ENCODE measurements around the gene PGLYRP1. TPM values are rescaled to one million over a fixed set of nuclear protein-coding genes. Genes with fewer than 3 reads are reported as not detected.

PGLYRP1 gene
- total RNA-seq, 1 donor from 2014 or later, result 0.43 TPM

DNA sequence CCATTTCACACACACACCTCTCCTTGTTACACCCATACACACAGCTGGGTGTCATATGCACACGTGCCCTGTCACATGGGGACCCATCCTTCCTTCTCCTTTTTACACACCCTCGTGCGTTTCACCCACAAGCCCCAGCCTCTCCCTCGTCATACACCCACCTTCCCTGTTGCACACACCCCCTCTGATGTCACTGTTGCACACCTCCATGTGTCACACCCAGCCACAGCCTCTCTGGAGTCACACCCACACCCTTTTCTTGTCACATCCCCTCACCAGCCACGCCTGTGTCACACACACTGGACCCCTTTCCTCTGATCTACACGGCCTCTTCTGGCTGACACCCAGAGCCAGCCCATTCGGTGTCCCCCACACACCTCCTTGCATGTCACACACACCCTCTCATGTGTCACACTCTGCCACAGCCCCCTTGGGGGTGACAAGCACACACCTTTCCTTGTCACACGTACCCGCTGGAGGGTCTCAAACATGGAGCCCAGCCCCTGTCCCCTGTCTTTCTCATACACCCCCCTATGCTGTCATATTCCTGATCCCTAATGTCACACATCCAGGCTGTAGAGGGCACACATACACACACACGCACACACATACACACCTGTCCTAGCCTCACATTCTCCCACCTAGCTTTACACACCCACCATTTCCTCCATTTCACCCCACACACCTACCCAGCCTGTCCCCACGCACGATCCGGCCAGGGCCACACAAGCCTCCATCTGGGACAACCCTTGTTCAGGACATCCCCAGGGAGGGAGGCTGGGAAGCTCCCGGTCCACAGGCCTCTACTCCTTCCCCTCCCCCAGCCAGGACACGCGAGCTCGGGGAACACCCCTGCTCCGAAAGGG, 50.5 kb downstream of the PGLYRP1 start:
- ATAC-seq (peak; percentile 23), DNase-seq (ENCODE audit: low spot score) (no peak)

DNA sequence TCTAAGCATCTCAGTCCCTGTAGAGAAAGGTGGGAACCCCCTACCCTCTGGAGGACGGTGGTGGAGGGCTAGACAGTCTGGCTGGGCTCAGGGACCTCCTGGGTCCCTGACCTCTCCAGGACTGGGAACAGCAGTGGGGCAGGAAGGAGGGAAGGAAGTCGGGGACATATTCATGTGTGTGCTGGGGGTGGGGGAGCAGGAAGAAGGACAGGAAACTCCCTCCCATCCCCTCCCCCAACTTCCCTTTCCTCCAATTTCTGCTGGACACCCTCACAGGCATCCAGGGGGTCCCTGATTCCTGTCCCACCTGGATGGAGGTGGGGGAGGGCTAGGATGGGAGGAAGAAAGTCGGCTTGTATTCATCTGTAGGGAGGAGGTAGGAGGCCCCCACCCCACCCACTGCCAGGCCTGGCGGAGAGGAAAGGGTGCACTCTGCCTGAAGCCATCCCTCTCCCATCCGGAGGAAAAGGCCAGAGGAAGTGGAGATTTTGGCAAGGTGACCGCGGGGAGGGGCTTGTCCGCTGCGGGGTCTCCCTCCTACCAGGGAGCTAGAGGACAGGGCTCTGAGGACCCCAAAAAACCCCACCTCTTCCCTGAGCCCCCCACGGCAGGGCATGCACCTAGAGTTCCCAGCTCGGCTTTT, 51.5 kb downstream of the PGLYRP1 start:
- no peak for DNase-seq (ENCODE audit: low spot score)
- ATAC-seq, result peak; percentile 29

DNA sequence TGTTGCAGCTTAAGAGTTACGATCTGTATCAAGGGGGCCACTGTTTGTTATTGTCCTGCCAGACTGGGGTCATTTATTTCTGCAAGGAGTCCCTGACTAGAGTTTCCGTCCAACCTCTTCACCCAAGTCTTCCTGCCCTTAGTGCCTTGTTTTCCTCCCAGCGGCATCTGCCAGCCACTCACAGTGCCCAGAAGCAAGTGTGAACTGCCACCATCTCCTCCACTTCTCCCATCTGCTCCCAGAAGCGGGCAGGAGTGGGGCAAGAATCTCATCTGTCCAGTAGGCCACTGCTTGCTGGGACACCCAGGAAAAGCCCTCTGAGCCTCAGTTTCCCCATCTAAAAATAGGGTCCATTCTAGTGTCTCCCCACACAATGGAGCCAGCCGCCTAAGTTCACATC, 53.2 kb downstream of the PGLYRP1 start:
- DNase-seq (ENCODE audit: low spot score) (no peak), ATAC-seq (no peak)

Other genes with a start within 250 kb of the PGLYRP1 start
- gene DMPK, start 240.6 kb downstream of the PGLYRP1 start, total RNA-seq, result 7.8 TPM
- gene DMWD, start 230.2 kb downstream of the PGLYRP1 start, total RNA-seq, result 13.9 TPM
- not detected for gene RSPH6A, start 207.7 kb downstream of the PGLYRP1 start, total RNA-seq
- 45.9 TPM for gene SYMPK, start 159.9 kb downstream of the PGLYRP1 start, total RNA-seq
- 31.6 TPM for gene FOXA3, start 158.7 kb downstream of the PGLYRP1 start, total RNA-seq
- 19.5 TPM for gene IRF2BP1, start 136.9 kb downstream of the PGLYRP1 start, total RNA-seq
- gene MYPOP, start 120.4 kb downstream of the PGLYRP1 start, total RNA-seq, result 5.0 TPM
- not detected for gene NANOS2, start 108.3 kb downstream of the PGLYRP1 start, total RNA-seq
- 2.0 TPM for gene NOVA2, start 49.2 kb downstream of the PGLYRP1 start, total RNA-seq
- 11.1 TPM for gene CCDC61, start 27.6 kb downstream of the PGLYRP1 start, total RNA-seq
- not detected for gene IGFL4, start 17.9 kb upstream of the PGLYRP1 start, total RNA-seq
- not detected for gene IGFL3, start 101.6 kb upstream of the PGLYRP1 start, total RNA-seq
- gene IGFL2, start 125.2 kb upstream of the PGLYRP1 start, total RNA-seq, result not detected
- gene IGFL1, start 206.7 kb upstream of the PGLYRP1 start, total RNA-seq, result not detected